NCI-H1930 (cell line): ENCODE measurements around the gene TDRD5.
"Not testable (repeated sequence)": the region's sequence is repeated elsewhere in the genome, so short reads cannot be mapped to it uniquely, and the experiment has no call there.

Experiments
- DNase-seq, 2 experiments: peaks; one replicate each; lab custom pipeline; 2025; lab: John Stamatoyannopoulos, UW

Gene TDRD5

GRCh38 chr1:179598631-179599030 lies 7.0 kb downstream of the TDRD5 start:
- DNase-seq, result no peak

- peak in 1 of 2 experiments; percentile 16 for DNase-seq
Observed at GRCh38 chr1:179599623-179600249, 8.1 kb downstream of the TDRD5 start.

- no peak for DNase-seq
Observed at GRCh38 chr1:179601093-179601492, 9.5 kb downstream of the TDRD5 start.

GRCh38 chr1:179612361-179612760 lies 20.7 kb downstream of the TDRD5 start:
- no peak for DNase-seq

- DNase-seq, result no peak
Observed at GRCh38 chr1:179630719-179631118, 39.1 kb downstream of the TDRD5 start.

GRCh38 chr1:179632868-179633267 lies 41.2 kb downstream of the TDRD5 start:
- no peak for DNase-seq

- DNase-seq, result no peak
Observed at GRCh38 chr1:179637211-179637860, 45.7 kb downstream of the TDRD5 start.

- no peak for DNase-seq
Observed at GRCh38 chr1:179661018-179661417, 69.4 kb downstream of the TDRD5 start.

GRCh38 chr1:179663810-179664209 lies 72.2 kb downstream of the TDRD5 start:
- no peak for DNase-seq

GRCh38 chr1:179677882-179678281 lies 86.2 kb downstream of the TDRD5 start:
- DNase-seq, result no peak

- not testable (repeated sequence) for DNase-seq
Observed at GRCh38 chr1:179694530-179694929, 102.9 kb downstream of the TDRD5 start.

- no peak for DNase-seq
Observed at GRCh38 chr1:179702946-179703539, 111.4 kb downstream of the TDRD5 start.

GRCh38 chr1:179706339-179706941 lies 114.8 kb downstream of the TDRD5 start:
- DNase-seq, result peak; percentile 26 to 54

- no peak for DNase-seq
Observed at GRCh38 chr1:179707406-179707805, 115.8 kb downstream of the TDRD5 start.

GRCh38 chr1:179708434-179709195 lies 117.0 kb downstream of the TDRD5 start:
- DNase-seq, result no peak

GRCh38 chr1:179709841-179710329 lies 118.3 kb downstream of the TDRD5 start:
- no peak for DNase-seq

GRCh38 chr1:179714159-179714558 lies 122.5 kb downstream of the TDRD5 start:
- no peak for DNase-seq

- no peak for DNase-seq
Observed at GRCh38 chr1:179714623-179715022, 123.0 kb downstream of the TDRD5 start.

GRCh38 chr1:179719272-179719671 lies 127.6 kb downstream of the TDRD5 start:
- no peak for DNase-seq

- no peak for DNase-seq
Observed at GRCh38 chr1:179728271-179728670, 136.6 kb downstream of the TDRD5 start.

GRCh38 chr1:179729881-179730280 lies 138.2 kb downstream of the TDRD5 start:
- DNase-seq, result no peak

- DNase-seq, result no peak
Observed at GRCh38 chr1:179731643-179732042, 140.0 kb downstream of the TDRD5 start.
